IMR-90 (cell line): ENCODE results near the gene CP. TPM values are rescaled to one million over a fixed set of nuclear protein-coding genes. Genes with fewer than 3 reads are reported as not detected.

Experiments
- ATAC-seq: fragments of 200-7000 bp; cut with Tn5 transposase; 2 replicates; pipeline ENCODE4 v1.9.1; 2020; ENCODE audit warnings: low read depth, mild to moderate bottlenecking, moderate library complexity
- BruUV-seq: library from RNA; stranded (reverse); fragments of 400-500 nt; replicated peaks from 2 replicates; lab custom pipeline; 2021; lab: Mats Ljungman, UMichigan
- CTCF ChIA-PET: fragments of 300-600 bp; formaldehyde crosslinking; extraction: SDS; loops from one replicate; lab custom pipeline; 2021; ENCODE audit warnings: antibody characterized with exemption; lab: Yijun Ruan, JAX
- POLR2A ChIA-PET: fragments of 300-600 bp; sonication (Branson Sonifier 250); formaldehyde crosslinking; loops from one replicate; lab custom pipeline; 2022; ENCODE audit warnings: antibody characterized with exemption; ENCODE audit not compliant: unreplicated experiment; lab: Charles Lee
- DNase-seq: peaks from one replicate; pipeline ENCODE4 v3.0.0; 2013
- H2AFZ ChIP-seq: replicated peaks from 2 replicates; pipeline ENCODE3; 2013; ENCODE audit warnings: low read length, mild to moderate bottlenecking; ENCODE audit not compliant: poor library complexity
- H2AK5ac ChIP-seq: 2 replicates; pipeline ENCODE4 v1.6.1; 2013; ENCODE audit warnings: low read depth, low read length, inconsistent platforms
- H2AK9ac ChIP-seq: replicated peaks from 2 replicates; pipeline ENCODE3; 2013; ENCODE audit warnings: mild to moderate bottlenecking, low read depth, low read length, moderate library complexity; ENCODE audit not compliant: poor library complexity
- H2BK120ac ChIP-seq: 2 replicates; pipeline ENCODE4 v1.6.1; 2013; ENCODE audit warnings: low read depth, low read length, inconsistent platforms
- H2BK15ac ChIP-seq: 3 replicates; pipeline ENCODE4 v1.6.1; 2013; ENCODE audit warnings: low read depth, low read length, inconsistent platforms
- H2BK20ac ChIP-seq: 2 replicates; pipeline ENCODE4 v1.6.1; 2013; ENCODE audit warnings: low read depth, mild to moderate bottlenecking, inconsistent platforms, low read length, moderate library complexity
- H2BK5ac ChIP-seq: 2 replicates; pipeline ENCODE4 v1.6.1; 2013; ENCODE audit warnings: mild to moderate bottlenecking, low read depth, low read length, inconsistent platforms; ENCODE audit not compliant: poor library complexity, severe bottlenecking
- H3K14ac ChIP-seq: replicated peaks from 2 replicates; pipeline ENCODE4 v1.6.1; 2013; ENCODE audit warnings: low read depth, low read length, inconsistent platforms
- H3K18ac ChIP-seq: 2 replicates; pipeline ENCODE4 v1.6.1; 2013; ENCODE audit warnings: low read depth, low read length, control low read depth
- H3K23ac ChIP-seq: 2 replicates; pipeline ENCODE4 v1.6.1; 2013; ENCODE audit warnings: low read depth, low read length, inconsistent platforms
- H3K27ac ChIP-seq: 2 replicates; pipeline ENCODE4 v1.5.1; 2013; ENCODE audit warnings: mild to moderate bottlenecking, control low read depth, low read length; ENCODE audit not compliant: insufficient read depth
- H3K27me3 ChIP-seq: 2 replicates; pipeline ENCODE4 v1.6.1; 2013; ENCODE audit warnings: low read length; ENCODE audit not compliant: control insufficient read depth, insufficient read depth
- H3K36me3 ChIP-seq: 2 replicates; pipeline ENCODE4 v1.6.1; 2013; ENCODE audit warnings: low read length, mixed read lengths; ENCODE audit not compliant: control insufficient read depth, insufficient read depth
- H3K4ac ChIP-seq: 2 replicates; pipeline ENCODE4 v1.6.1; 2013; ENCODE audit warnings: low read depth, low read length, inconsistent platforms
- H3K4me1 ChIP-seq: 2 replicates; pipeline ENCODE4 v1.6.1; 2013; ENCODE audit warnings: low read length, mixed read lengths; ENCODE audit not compliant: control insufficient read depth, insufficient read depth
- H3K4me2 ChIP-seq: 2 replicates; pipeline ENCODE4 v1.6.1; 2013; ENCODE audit warnings: low read depth, mild to moderate bottlenecking, control low read depth, low read length, moderate library complexity
- H3K4me3 ChIP-seq: 2 replicates; pipeline ENCODE4 v1.5.1; 2013; ENCODE audit warnings: low read depth, mild to moderate bottlenecking, control low read depth, low read length, moderate library complexity; ENCODE audit not compliant: insufficient read depth
- H3K56ac ChIP-seq: 2 replicates; pipeline ENCODE4 v1.6.1; 2013; ENCODE audit warnings: low read length, inconsistent platforms; ENCODE audit not compliant: insufficient read depth; ENCODE audit errors: extremely low read depth
- H3K79me1 ChIP-seq, 2 experiments: 2 replicates each; pipeline ENCODE4 v1.6.1; 2013; ENCODE audit warnings: low read length in 2 of 2, inconsistent platforms in 1 of 2, low read depth in 1 of 2
- H3K9ac ChIP-seq: 2 replicates; pipeline ENCODE4 v1.6.1; 2013; ENCODE audit warnings: low read depth, low read length, control low read depth
- H3K9me1 ChIP-seq: 2 replicates; pipeline ENCODE4 v1.6.1; 2013; ENCODE audit warnings: low read length, inconsistent platforms; ENCODE audit not compliant: insufficient read depth
- H3K9me3 ChIP-seq: 2 replicates; pipeline ENCODE4 v1.6.1; 2013; ENCODE audit warnings: low read length; ENCODE audit not compliant: control insufficient read depth, insufficient read depth
- H4K20me1 ChIP-seq: 2 replicates; pipeline ENCODE4 v1.6.1; 2013; ENCODE audit warnings: low read length, inconsistent platforms; ENCODE audit not compliant: insufficient read depth
- H4K5ac ChIP-seq: 2 replicates; pipeline ENCODE4 v1.6.1; 2013; ENCODE audit warnings: mild to moderate bottlenecking, low read depth, low read length, control low read depth
- H4K8ac ChIP-seq, 2 experiments: 2 replicates each; pipeline ENCODE4 v1.6.1; 2013; ENCODE audit warnings: low read depth in 2 of 2, low read length in 2 of 2, control low read depth in 1 of 2, inconsistent platforms in 1 of 2
- H4K91ac ChIP-seq: 2 replicates; pipeline ENCODE4 v1.6.1; 2013; ENCODE audit warnings: low read depth, low read length, inconsistent platforms; ENCODE audit not compliant: insufficient read depth
- BHLHE40 ChIP-seq: fragments of 150-350 bp; IDR thresholded peaks from 2 replicates; pipeline ENCODE4 v1.6.1; 2016; ENCODE audit warnings: mild to moderate bottlenecking, low read depth, low read length
- ELK1 ChIP-seq: fragments of 150-350 bp; IDR thresholded peaks from 2 replicates; pipeline ENCODE4 v1.6.1; 2016; ENCODE audit warnings: low read depth, mild to moderate bottlenecking, low read length, moderate library complexity, borderline replicate concordance
- MAFK ChIP-seq: IDR thresholded peaks from 2 replicates; pipeline ENCODE4 v1.6.1; 2012; ENCODE audit warnings: low read depth, low read length, improper control_type of control experiment
- POLR2A ChIP-seq: IDR thresholded peaks from 2 replicates; pipeline ENCODE4 v1.6.1; 2012; ENCODE audit warnings: mild to moderate bottlenecking, low read depth, low read length
- RFX5 ChIP-seq: IDR thresholded peaks from 2 replicates; pipeline ENCODE4 v1.8.0; 2012; ENCODE audit warnings: low read depth, mild to moderate bottlenecking, low read length, moderate library complexity
- WGBS, 2 experiments: methylation state at CpG; one replicate each; pipeline versions ENCODE4 v1.1.5 to v1.1.7; 2013; ENCODE audit warnings: missing lambda C conversion rate in 2 of 2; ENCODE audit not compliant: insufficient read length in 1 of 2; ENCODE audit errors: extremely low coverage in 2 of 2; 5-methylcytosine and 5-hydroxymethylcytosine counted together
- dilution Hi-C: fragments of 300-500 bp; cut with HindIII; formaldehyde crosslinking; loops from one replicate; pipeline ENCODE4 v1.14.3; 2018; ENCODE audit warnings: low sequenced_read_pairs; ENCODE audit not compliant: unreplicated experiment
- in situ Hi-C: fragments of 300-500 bp; cut with MboI; formaldehyde crosslinking; loops from 3 replicates; pipeline ENCODE4 v1.14.3; 2019; ENCODE audit warnings: low sequenced_read_pairs, inconsistent platforms, mixed read lengths
- intact Hi-C: fragments of 100-400 bp; cut with micrococcal nuclease; formaldehyde crosslinking; loops from 2 replicates; pipeline ENCODE4 v1.10.0; 2022
- polyA plus RNA-seq, 3 experiments: library from polyadenylated mRNA; depleted of rRNA; stranded (reverse); fragments of >200 nt; gene quantifications; 2 replicates each; pipeline ENCODE4 v1.2.3, GENCODE V29; 2012; ENCODE audit warnings: low replicate concordance in 1 of 3
- total RNA-seq: library from RNA; depleted of rRNA; stranded (reverse); fragments of >200 nt; gene quantifications from 2 replicates; pipeline ENCODE4 v1.2.3, GENCODE V29; 2012

The CP gene
- total and polyA plus RNA-seq, 2 of the 4 experiments (the other 2 are of a cell fraction), result not detected

DNA sequence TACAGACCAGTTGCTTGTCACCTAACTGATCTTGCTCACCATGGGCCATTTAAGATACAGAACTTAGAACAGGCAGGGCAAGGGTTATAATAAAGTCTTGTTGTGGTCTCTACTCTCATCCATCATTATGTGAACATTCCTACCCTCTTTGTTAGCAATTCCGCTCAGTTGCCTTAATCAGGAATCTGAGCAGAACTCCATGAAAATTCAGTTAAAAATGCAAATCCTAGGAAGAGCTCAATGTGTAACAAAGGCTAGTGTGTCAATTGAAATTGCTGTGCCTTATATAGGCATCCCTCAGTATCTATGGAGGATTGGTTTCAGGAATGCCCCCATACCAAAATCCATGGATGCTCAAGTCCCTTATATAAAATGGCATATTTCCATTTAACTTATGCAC lies 44.5 kb downstream of the CP start:
- dilution Hi-C loops (no loop called here), intact Hi-C loops (loop anchor here (5.0 kb wide), 1 partner anchor 40 kb away; no protein-coding TSS in a partner anchor), in situ Hi-C loops (no loop called here)
- Histone ChIP-seq H4K5ac (no peak overlapping the region), H3K4ac (no peak overlapping the region), H4K20me1 (no peaks in the 10 kb centered on the region), H2BK15ac (peak overlapping the region; percentile 32; the same call in 1 of the 3 replicates), H4K8ac (no peak overlapping the region), H3K4me3 (no peak overlapping the region), H2BK5ac (no peak overlapping the region), H3K14ac (no peak overlapping the region), H3K18ac (no peak overlapping the region; the same call in 1 of the 2 replicates), H4K91ac (no peak overlapping the region), H2BK20ac (no peak overlapping the region), H3K27me3 (no peaks in the 10 kb centered on the region), H2AK5ac (no peak overlapping the region), H3K9ac (no peak overlapping the region), H3K9me1 (peaks cover 4% of the 10 kb centered on the region; the same call in 1 of the 2 replicates), H3K9me3 (no peaks in the 10 kb centered on the region), H3K4me2 (no peak overlapping the region), H3K56ac (no peak overlapping the region), H3K23ac (no peak overlapping the region), H3K4me1 (peaks cover 13% of the 10 kb centered on the region), H3K79me1 (no peaks in the 10 kb centered on the region), H2BK120ac (no peak overlapping the region), H3K27ac (no peak overlapping the region), H2AFZ (no peak overlapping the region), H2AK9ac (no peak overlapping the region), H3K36me3 (peaks cover 3% of the 10 kb centered on the region)
- ChIA-PET CTCF (no interaction called here), POLR2A (no interaction called here)
- WGBS, 2 experiments, result no CpG with 5 or more reads among the region's 1 CpG
- ATAC-seq, result no peak
- no TSS peak for BruUV-seq
- no peak for TF ChIP-seq RFX5
- no peak for TF ChIP-seq BHLHE40
- TF ChIP-seq POLR2A, result no peak
- no peak for TF ChIP-seq MAFK
- TF ChIP-seq ELK1, result no peak
- DNase-seq, result no peak
